B cell (primary cell): Measurements from ENCODE around the gene DLG1. TPM values are rescaled to one million over a fixed set of nuclear protein-coding genes. Genes with fewer than 3 reads are reported as not detected.

Experiments used
- ATAC-seq: fragments of 200-7000 bp; cut with Tn5 transposase; one replicate; pipeline ENCODE4 v1.10.0; 2021; ENCODE audit warnings: low read depth, mild to moderate bottlenecking, moderate number of reproducible peaks, moderate library complexity
- CTCF ChIA-PET: fragments of 350-600 bp; sonication (Branson Sonifier 250); formaldehyde crosslinking; loops from one replicate; lab custom pipeline; 2021; ENCODE audit warnings: antibody characterized with exemption, inconsistent platforms; lab: Charles Lee
- POLR2A ChIA-PET: fragments of 350-600 bp; sonication (Branson Sonifier 250); formaldehyde crosslinking; loops from one replicate; lab custom pipeline; 2021; ENCODE audit warnings: antibody characterized with exemption; lab: Charles Lee
- DNase-seq: peaks from one replicate; pipeline ENCODE4 v3.0.0; 2013
- H2AFZ ChIP-seq: 2 replicates; pipeline ENCODE4 v1.6.1; 2012; ENCODE audit warnings: mild to moderate bottlenecking, low read depth, low read length; ENCODE audit not compliant: insufficient read depth, poor library complexity, severe bottlenecking
- H3K27ac ChIP-seq, 2 donors: 1 replicate in 1 of 2; 2 replicates in 1 of 2; pipeline ENCODE4 v1.5.1; 2012 to 2013; ENCODE audit warnings: low read length in 2 of 2, mild to moderate bottlenecking in 2 of 2, moderate library complexity in 1 of 2
- H3K27me3 ChIP-seq, 4 experiments: fragments of 200-600 bp in 1 of 4; sonication (generic) in 1 of 4; replicated peaks in 1 of 4; 1 replicate in 2 of 4; 2 replicates in 2 of 4; pipeline versions ENCODE4 v1.6.1 to v1.7.0; 2013 to 2016; ENCODE audit warnings: low read length in 3 of 4, mild to moderate bottlenecking in 2 of 4, mixed read lengths in 1 of 4, moderate library complexity in 1 of 4; ENCODE audit not compliant: insufficient read depth in 4 of 4, control insufficient read depth in 3 of 4; ENCODE audit errors: control extremely low read depth in 1 of 4
- H3K36me3 ChIP-seq, 2 experiments: replicated peaks in 1 of 2; 1 replicate in 1 of 2; 2 replicates in 1 of 2; pipeline versions ENCODE4 v1.6.1 to v1.7.1; 2013; ENCODE audit warnings: low read length in 1 of 2; ENCODE audit not compliant: insufficient read depth in 2 of 2, control insufficient read depth in 1 of 2; ENCODE audit errors: control extremely low read depth in 1 of 2, extremely low read depth in 1 of 2
- H3K4me1 ChIP-seq, 2 donors: fragments of 200-600 bp in 1 of 2; sonication (generic) in 1 of 2; 1 replicate in 1 of 2; 2 replicates in 1 of 2; pipeline versions ENCODE4 v1.5.1 to v1.6.1; 2013 to 2017; ENCODE audit warnings: low read length in 2 of 2; ENCODE audit not compliant: control insufficient read depth in 2 of 2, insufficient read depth in 2 of 2
- H3K4me2 ChIP-seq: replicated peaks from 2 replicates; pipeline ENCODE3; 2012; ENCODE audit warnings: mild to moderate bottlenecking, low read depth, low read length; ENCODE audit not compliant: poor library complexity, severe bottlenecking
- H3K4me3 ChIP-seq, 5 experiments: fragments of 200-600 bp in 1 of 5; sonication (generic) in 1 of 5; 1 replicate in 3 of 5; 2 replicates in 2 of 5; pipeline versions ENCODE4 v1.5.1 to v1.7.0; 2011 to 2016; ENCODE audit warnings: low read length in 4 of 5, mild to moderate bottlenecking in 4 of 5, low read depth in 2 of 5, control low read depth in 1 of 5, moderate library complexity in 1 of 5; ENCODE audit not compliant: insufficient read depth in 1 of 5; ENCODE audit errors: control extremely low read depth in 1 of 5, extremely low read depth in 1 of 5
- H3K79me2 ChIP-seq: fragments of 200-600 bp; sonication (generic); one replicate; pipeline ENCODE4 v1.6.0; 2016; ENCODE audit warnings: low read length; ENCODE audit not compliant: control insufficient read depth, insufficient read depth
- H3K9ac ChIP-seq: fragments of 200-600 bp; sonication (generic); 2 replicates; pipeline ENCODE4 v1.6.1; 2017; ENCODE audit warnings: mild to moderate bottlenecking, low read length, moderate library complexity
- H3K9me3 ChIP-seq, 3 donors: one replicate each; pipeline versions ENCODE4 v1.6.1 to v1.7.1; 2013; ENCODE audit warnings: low read length in 2 of 3; ENCODE audit not compliant: control insufficient read depth in 2 of 3, insufficient read depth in 1 of 3; ENCODE audit errors: control extremely low read depth in 1 of 3
- H4K20me1 ChIP-seq: 2 replicates; pipeline ENCODE4 v1.6.0; 2012; ENCODE audit warnings: mild to moderate bottlenecking, low read length; ENCODE audit not compliant: insufficient read depth, control insufficient read depth, poor library complexity, severe bottlenecking
- H3K27ac Mint-ChIP-seq: one replicate; pipeline ENCODE4 v1.8.0; 2021; ENCODE audit warnings: mixed read lengths
- H3K27me3 Mint-ChIP-seq: one replicate; pipeline ENCODE4 v1.8.0; 2021; ENCODE audit warnings: mixed read lengths
- H3K4me1 Mint-ChIP-seq: one replicate; pipeline ENCODE4 v1.8.0; 2021; ENCODE audit warnings: mixed read lengths
- H3K4me3 Mint-ChIP-seq: one replicate; pipeline ENCODE4 v1.8.0; 2021; ENCODE audit warnings: mixed read lengths
- H3K9me3 Mint-ChIP-seq: one replicate; pipeline ENCODE4 v1.8.0; 2022; ENCODE audit warnings: mixed read lengths; ENCODE audit not compliant: insufficient read depth
- CTCF ChIP-seq: fragments of 200-600 bp; IDR thresholded peaks from one replicate; pipeline ENCODE4 v1.8.0; 2022; ENCODE audit warnings: antibody characterized with exemption, mild to moderate bottlenecking
- EZH2 ChIP-seq: IDR thresholded peaks from 2 replicates; pipeline ENCODE4 v1.6.1; 2012; ENCODE audit warnings: borderline replicate concordance, low read depth, mild to moderate bottlenecking, moderate library complexity, low read length; ENCODE audit not compliant: insufficient read depth, poor library complexity, severe bottlenecking
- WGBS: methylation state at CpG from one replicate; pipeline ENCODE4 v1.1.5; 2013; ENCODE audit warnings: missing lambda C conversion rate; ENCODE audit not compliant: insufficient coverage; 5-methylcytosine and 5-hydroxymethylcytosine counted together
- intact Hi-C: fragments of 100-400 bp; cut with micrococcal nuclease; formaldehyde crosslinking; loops from one replicate; pipeline ENCODE4 v1.10.0; 2022
- polyA plus RNA-seq: library from polyadenylated mRNA; depleted of rRNA; stranded (reverse); fragments of >200 nt; gene quantifications from 2 replicates; pipeline ENCODE4 v1.2.3, GENCODE V29; 2012
- total RNA-seq, 2 donors: library from RNA; stranded (reverse); fragments of 120-200 nt in 1 of 2; gene quantifications; 1 replicate in 1 of 2; 2 replicates in 1 of 2; pipeline versions ENCODE4 v1.2.3 to v1.2.4, GENCODE V29; 2013 to 2022

Gene DLG1
- total and polyA plus RNA-seq, 2 donors (not counting 1 experiment from before 2014, with no cell fraction given): 23.4 to 114 TPM

GRCh38 chr3:197242784-197243432, 55.5 kb downstream of the DLG1 start:
- no peak overlapping the region for H2AFZ ChIP-seq
- Mint-ChIP-seq H3K27me3 (no peaks in the 10 kb centered on the region), H3K4me1 (peaks cover 25% of the 10 kb centered on the region), H3K4me3 (no peak overlapping the region), H3K27ac (no peak overlapping the region), H3K9me3 (peaks cover 19% of the 10 kb centered on the region)
- H3K4me2 ChIP-seq: no peak overlapping the region
- CTCF ChIA-PET: interaction anchor here (0.7 to 2.5 kb wide), 3 partner anchors 14 to 165 kb away, joined by 3 to 12 read pairs (median 4); no protein-coding TSS in a partner anchor
- H3K9ac ChIP-seq: no peak overlapping the region
- H3K27me3 ChIP-seq: no peaks in the 10 kb centered on the region
- intact Hi-C loops: no loop called here
- H3K9me3 ChIP-seq: peaks cover 16 to 45% (median 24%) of the 10 kb centered on the region in 3 donors
- POLR2A ChIA-PET: no interaction called here
- no peak for DNase-seq
- H3K36me3 ChIP-seq: peaks cover 12% of the 10 kb centered on the region in 2 experiments
- peaks cover 83% of the 10 kb centered on the region for H3K79me2 ChIP-seq
- TF ChIP-seq EZH2 (no peak), CTCF (no peak)
- WGBS: 100% methylated on average over 1 of the region's 7 CpGs
- peaks cover 0 to 6% of the 10 kb centered on the region in 2 donors for H3K4me1 ChIP-seq
- peaks cover 28% of the 10 kb centered on the region for H4K20me1 ChIP-seq
- H3K4me3 ChIP-seq: no peak overlapping the region
- H3K27ac ChIP-seq: no peak overlapping the region
- no peak for ATAC-seq

- Histone ChIP-seq H3K9me3 (peaks cover 15 to 39% (median 19%) of the 10 kb centered on the region in 3 donors), H2AFZ (no peak overlapping the region), H3K27ac (no peak overlapping the region), H3K79me2 (peaks cover 86% of the 10 kb centered on the region), H3K9ac (no peak overlapping the region), H3K27me3 (no peaks in the 10 kb centered on the region), H3K4me3 (no peak overlapping the region), H3K4me2 (no peak overlapping the region), H4K20me1 (peaks cover 35% of the 10 kb centered on the region), H3K4me1 (peaks cover 0 to 6% of the 10 kb centered on the region in 2 donors), H3K36me3 (peaks cover 9 to 12% of the 10 kb centered on the region in 2 experiments)
- ChIA-PET CTCF (interaction anchor here (1.2 kb wide), 1 partner anchor 17 kb away, joined by 5 read pairs; no protein-coding TSS in a partner anchor), POLR2A (no interaction called here)
- peaks cover 19% of the 10 kb centered on the region for H3K9me3 Mint-ChIP-seq
- intact Hi-C loops: no loop called here
- no peak for ATAC-seq
- no peak overlapping the region for H3K27ac Mint-ChIP-seq
- TF ChIP-seq CTCF: no peak
- no peak for TF ChIP-seq EZH2
- DNase-seq: no peak
- H3K27me3 Mint-ChIP-seq: no peaks in the 10 kb centered on the region
- no peak overlapping the region for H3K4me3 Mint-ChIP-seq
- WGBS: 100% methylated on average over 1 of the region's 2 CpGs
- H3K4me1 Mint-ChIP-seq: peaks cover 30% of the 10 kb centered on the region
Observed at GRCh38 chr3:197241173-197241572, 57.2 kb downstream of the DLG1 start.
